Measurements from ENCODE around the gene MS4A18.

DNA sequence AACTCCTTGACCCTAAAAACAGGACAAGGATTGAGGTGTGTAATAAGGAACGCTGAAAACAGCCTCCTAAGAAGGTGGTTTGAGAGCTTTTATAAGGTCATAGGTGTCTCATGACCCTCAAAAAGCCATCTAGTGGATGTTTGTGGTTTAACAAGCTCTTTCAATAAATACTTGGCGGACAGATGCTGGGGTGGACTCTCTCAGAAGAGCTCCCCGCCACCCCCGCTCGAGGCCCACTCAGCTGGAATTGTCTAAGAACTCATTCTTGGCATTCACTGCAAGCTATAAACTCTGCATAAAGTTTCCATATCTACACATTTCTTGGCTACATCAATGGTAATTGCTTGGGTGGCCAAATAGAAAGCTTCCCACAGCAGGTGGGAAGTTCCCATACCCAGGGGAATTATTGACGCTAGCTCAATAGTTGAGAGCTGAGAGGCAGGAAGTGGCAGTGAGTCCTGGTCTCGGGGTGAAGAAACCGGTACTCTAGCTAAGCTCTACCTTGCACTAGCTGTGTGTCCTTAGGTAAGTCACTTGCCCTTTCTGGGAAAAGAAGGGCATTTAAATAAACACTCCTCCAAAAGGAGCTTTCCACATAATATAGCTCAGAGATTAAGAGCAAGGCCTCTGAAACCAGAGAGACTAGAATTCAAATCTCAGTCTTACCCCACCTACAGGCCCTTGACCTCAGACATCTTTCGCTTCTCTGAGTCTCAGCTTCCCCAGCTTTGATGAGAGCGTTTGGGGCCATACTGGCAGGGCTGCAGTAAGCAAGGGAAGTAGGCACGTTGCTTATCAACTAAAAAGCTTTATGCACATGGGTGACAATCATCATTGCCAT lies 38.6 kb downstream of the MS4A18 start:
- TF ChIP-seq SUZ12 (IDR thresholded peaks at IDR 0.05) = no peak
- no peak for TF ChIP-seq ELF4 (IDR thresholded peaks at IDR 0.05)
- no peak for TF ChIP-seq LEF1 (IDR thresholded peaks at IDR 0.05; ENCODE audit: borderline replicate concordance)
- no peak for TF ChIP-seq HDGF (IDR thresholded peaks at IDR 0.05; ENCODE audit: borderline replicate concordance)
- no peak for TF ChIP-seq L3MBTL2 (conservative IDR thresholded peaks at IDR 0.05)
- TF ChIP-seq SP1 (IDR thresholded peaks at IDR 0.05) = no peak
- TF ChIP-seq FOXA1 (IDR thresholded peaks at IDR 0.05) = no peak
- TF ChIP-seq ARNT (IDR thresholded peaks at IDR 0.05) = no peak
- TF ChIP-seq, protein P1, sequence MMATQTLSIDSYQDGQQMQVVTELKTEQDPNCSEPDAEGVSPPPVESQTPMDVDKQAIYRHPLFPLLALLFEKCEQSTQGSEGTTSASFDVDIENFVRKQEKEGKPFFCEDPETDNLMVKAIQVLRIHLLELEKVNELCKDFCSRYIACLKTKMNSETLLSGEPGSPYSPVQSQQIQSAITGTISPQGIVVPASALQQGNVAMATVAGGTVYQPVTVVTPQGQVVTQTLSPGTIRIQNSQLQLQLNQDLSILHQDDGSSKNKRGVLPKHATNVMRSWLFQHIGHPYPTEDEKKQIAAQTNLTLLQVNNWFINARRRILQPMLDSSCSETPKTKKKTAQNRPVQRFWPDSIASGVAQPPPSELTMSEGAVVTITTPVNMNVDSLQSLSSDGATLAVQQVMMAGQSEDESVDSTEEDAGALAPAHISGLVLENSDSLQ (IDR thresholded peaks at IDR 0.05) = no peak
- TF ChIP-seq TARDBP (IDR thresholded peaks at IDR 0.05) = no peak
- no peak for TF ChIP-seq NFRKB (IDR thresholded peaks at IDR 0.05)
- TF ChIP-seq FOXM1 (IDR thresholded peaks at IDR 0.05; ENCODE audit: borderline replicate concordance) = no peak
- TF ChIP-seq BHLHE40 (IDR thresholded peaks at IDR 0.05; ENCODE audit: borderline replicate concordance) = no peak

All from HEK293T (cell line).